Smooth muscle cell (in vitro differentiated cells): ENCODE data around the gene PCDHGA8. TPM values are rescaled to one million over a fixed set of nuclear protein-coding genes. Genes with fewer than 3 reads are reported as not detected.
A peak's percentile ranks its signal among the peaks of the same experiment; 100 is the strongest.

Source experiments
- DNase-seq: peaks from one replicate; lab custom pipeline; 2025; ENCODE audit not compliant: unreplicated experiment; lab: John Stamatoyannopoulos, UW
- H2AFZ ChIP-seq: fragments of 200-600 bp; sonication (generic); 2 replicates; pipeline ENCODE4 v1.6.0; 2016; ENCODE audit warnings: antibody characterized with exemption, low read depth, mild to moderate bottlenecking
- H3F3A ChIP-seq: fragments of 200-600 bp; sonication (generic); 2 replicates; pipeline ENCODE4 v1.6.0; 2017; ENCODE audit warnings: antibody characterized with exemption, low read depth
- H3K27ac ChIP-seq: fragments of 200-600 bp; sonication (generic); 2 replicates; pipeline ENCODE4 v1.5.1; 2016; ENCODE audit warnings: low read depth, mild to moderate bottlenecking
- H3K27me3 ChIP-seq: fragments of 200-600 bp; sonication (generic); 2 replicates; pipeline ENCODE4 v1.6.1; 2016; ENCODE audit warnings: low read depth, mild to moderate bottlenecking
- H3K36me3 ChIP-seq: fragments of 200-600 bp; sonication (generic); 2 replicates; pipeline ENCODE4 v1.5.1; 2016; ENCODE audit warnings: low read depth
- H3K4me1 ChIP-seq: fragments of 200-600 bp; sonication (generic); 2 replicates; pipeline ENCODE4 v1.5.1; 2016; ENCODE audit warnings: low read depth
- H3K4me2 ChIP-seq: fragments of 200-600 bp; sonication (generic); 2 replicates; pipeline ENCODE4 v1.6.0; 2016; ENCODE audit warnings: mild to moderate bottlenecking
- H3K4me3 ChIP-seq: fragments of 200-600 bp; sonication (generic); 2 replicates; pipeline ENCODE4 v1.5.1; 2016; ENCODE audit warnings: mild to moderate bottlenecking
- H3K79me2 ChIP-seq: fragments of 200-600 bp; sonication (generic); 2 replicates; pipeline ENCODE4 v1.6.0; 2016; ENCODE audit warnings: low read depth, mild to moderate bottlenecking
- H3K9ac ChIP-seq: fragments of 200-600 bp; sonication (generic); 2 replicates; pipeline ENCODE4 v1.6.0; 2016; ENCODE audit warnings: low read depth
- H3K9me3 ChIP-seq: fragments of 200-600 bp; sonication (generic); replicated peaks from 2 replicates; pipeline ENCODE4 v1.5.1; 2016; ENCODE audit warnings: low read depth
- H4K20me1 ChIP-seq: fragments of 200-600 bp; sonication (generic); 2 replicates; pipeline ENCODE4 v1.6.0; 2016; ENCODE audit warnings: low read depth
- CTCF ChIP-seq: fragments of 200-600 bp; sonication (generic); IDR thresholded peaks from 2 replicates; pipeline ENCODE4 v1.5.1; 2017; ENCODE audit warnings: borderline replicate concordance, mild to moderate bottlenecking, antibody characterized with exemption; ENCODE audit not compliant: insufficient read depth, poor library complexity, severe bottlenecking
- WGBS: methylation state at CpG from one replicate; pipeline ENCODE4 v1.1.7; 2016; ENCODE audit warnings: low lambda C conversion rate; 5-methylcytosine and 5-hydroxymethylcytosine counted together
- polyA plus RNA-seq: library from polyadenylated mRNA; unstranded; fragments of >200 nt; fragmentation: Nextera tagmentation; extraction: Ambion mirVana; gene quantifications from 2 replicates; pipeline ENCODE4 v1.2.1, GENCODE V29; 2016
- total RNA-seq: library from RNA; depleted of rRNA; stranded (reverse); fragments of >200 nt; gene quantifications from 2 replicates; pipeline ENCODE4 v1.2.3, GENCODE V29; 2014

Gene PCDHGA8
- total RNA-seq (3.2 and 3.3 TPM in 2 replicates), polyA plus RNA-seq (0.25 and 0.89 TPM in 2 replicates)

GRCh38 chr5:141392429-141393198, at the start of gene PCDHGA8:
TSS of gene PCDHGA8 (plus strand) at chr5:141392633. CDS start at chr5:141392814, 181 bp downstream.
- H2AFZ ChIP-seq = no peak within 1 kb of the TSS
- no peak for DNase-seq
- peaks cover 15% of the 10 kb centered on the region for H3K79me2 ChIP-seq
- no peak within 1 kb of the TSS for H3K9ac ChIP-seq
- no peaks in the 10 kb centered on the region for H4K20me1 ChIP-seq
- peaks cover 53% of the 10 kb centered on the region for H3K9me3 ChIP-seq
- peaks cover 37% of the 10 kb centered on the region for H3K36me3 ChIP-seq
- H3K4me1 ChIP-seq = no peaks in the 10 kb centered on the region
- H3K4me2 ChIP-seq = peak within 1 kb of the TSS; percentile 53
- no peak within 1 kb of the TSS for H3K27ac ChIP-seq
- H3F3A ChIP-seq = no peaks in the 10 kb centered on the region
- peak within 1 kb of the TSS; percentile 35 for H3K4me3 ChIP-seq
- H3K27me3 ChIP-seq = no peaks in the 10 kb centered on the region
- TF ChIP-seq CTCF = no peak
- WGBS = 98% methylated on average over 38 of the region's 38 CpGs

- Histone ChIP-seq H3K4me1 (no peaks in the 10 kb centered on the region), H3K36me3 (no peaks in the 10 kb centered on the region), H3K9ac (no peak overlapping the region), H3K4me3 (no peak overlapping the region), H2AFZ (no peak overlapping the region), H3K27me3 (no peaks in the 10 kb centered on the region), H3K4me2 (no peak overlapping the region), H4K20me1 (no peaks in the 10 kb centered on the region), H3K27ac (no peak overlapping the region), H3F3A (no peaks in the 10 kb centered on the region), H3K9me3 (peaks cover 16% of the 10 kb centered on the region), H3K79me2 (no peaks in the 10 kb centered on the region)
- 50% methylated on average over 1 of the region's 1 CpG for WGBS
- TF ChIP-seq CTCF = no peak
- no peak for DNase-seq
Measured at GRCh38 chr5:141342773-141343172, 49.7 kb upstream of the PCDHGA8 start.

- Histone ChIP-seq H3K4me3 (no peak within 1 kb of the TSS), H3K9me3 (peaks cover 12% of the 10 kb centered on the region), H2AFZ (no peak within 1 kb of the TSS), H4K20me1 (no peaks in the 10 kb centered on the region), H3K4me1 (no peaks in the 10 kb centered on the region), H3F3A (no peaks in the 10 kb centered on the region), H3K27me3 (no peaks in the 10 kb centered on the region), H3K4me2 (no peak within 1 kb of the TSS), H3K36me3 (no peaks in the 10 kb centered on the region), H3K9ac (no peak within 1 kb of the TSS), H3K27ac (no peak within 1 kb of the TSS), H3K79me2 (no peaks in the 10 kb centered on the region)
- 79% methylated on average over 9 of the region's 9 CpGs for WGBS
- no peak for TF ChIP-seq CTCF
- DNase-seq = no peak
Measured at GRCh38 chr5:141343242-141343952, 49.0 kb upstream of the PCDHGA8 start, which contains the start of gene PCDHGA3. TSS of gene PCDHGA3 (plus strand) at chr5:141343829. CDS start at chr5:141344034, 205 bp downstream.
